Adrenal gland (tissue), 12 donors: ENCODE data around the gene PNMT. TPM values are rescaled to one million over a fixed set of nuclear protein-coding genes. Genes with fewer than 3 reads are reported as not detected.

Experiments
- DNase-seq, 7 donors: peaks; one replicate each; pipeline ENCODE4 v3.0.0-alpha.2; 2019 to 2020
- H3K27ac ChIP-seq, 5 donors: fragments of 200-600 bp; sonication (generic) in 4 of 5; 1 replicate in 3 of 5; 2 replicates in 2 of 5; pipeline versions ENCODE4 v1.5.1 to v1.8.0; 2016 to 2020; ENCODE audit warnings: mild to moderate bottlenecking in 1 of 5
- H3K27me3 ChIP-seq: fragments of 200-600 bp; 2 replicates; pipeline ENCODE4 v1.8.0; 2021
- H3K36me3 ChIP-seq, 2 donors: fragments of 200-600 bp; replicated peaks in 1 of 2; 1 replicate in 1 of 2; 2 replicates in 1 of 2; pipeline versions ENCODE4 v1.5.1 to v1.8.0; 2018 to 2022
- H3K4me1 ChIP-seq, 2 donors: fragments of 200-600 bp; replicated peaks in 1 of 2; 1 replicate in 1 of 2; 2 replicates in 1 of 2; pipeline versions ENCODE4 v1.5.1 to v1.8.0; 2018 to 2021
- H3K4me3 ChIP-seq, 4 donors: fragments of 200-600 bp; sonication (generic) in 3 of 4; one replicate each; pipeline ENCODE4 v1.5.1; 2016 to 2018
- H3K9me3 ChIP-seq, 3 donors: fragments of 200-600 bp; sonication (generic) in 1 of 3; replicated peaks in 1 of 3; 1 replicate in 2 of 3; 2 replicates in 1 of 3; pipeline versions ENCODE4 v1.5.1 to v1.8.0; 2016 to 2021
- POLR2A ChIP-seq, 2 donors: fragments of 450-650 bp; IDR thresholded peaks; one replicate each; pipeline ENCODE4 v1.6.1; 2017; ENCODE audit warnings: antibody characterized with exemption in 2 of 2, mild to moderate bottlenecking in 2 of 2, moderate library complexity in 1 of 2
- WGBS, 4 donors: extraction: QIAGEN DNeasy Blood & Tissue Kit in 2 of 4; methylation state at CpG; one replicate each; pipeline versions ENCODE4 v1.1.5 to v1.1.7; 2013 to 2017; 5-methylcytosine and 5-hydroxymethylcytosine counted together
- intact Hi-C, 2 donors: fragments of 100-400 bp; cut with DNase I; formaldehyde crosslinking; loops; one replicate each; pipeline versions ENCODE4 v1.14.1 to v1.15.0; 2022 to 2023
- polyA plus RNA-seq, 3 donors: library from polyadenylated mRNA; stranded (reverse); fragments of 200-250 nt in 2 of 3; fragments of 350-450 nt in 1 of 3; fragmentation: Illumina TruSeq in 1 of 3; extraction: RNeasy Lipid Tissue Mini Kit (QIAGEN cat#74804) in 1 of 3; gene quantifications; one replicate each; pipeline ENCODE4 v1.2.3, GENCODE V29; 2013 to 2014
- total RNA-seq, 9 donors: library from RNA; depleted of rRNA in 4 of 9; stranded (reverse); fragments of >200 nt in 4 of 9; fragments of 120-200 nt in 1 of 9; fragmentation: NEBNext Ultra II Directional in 1 of 9; extraction: Animal tissue kit (Norgen Biotek cat#: 25700) in 1 of 9; gene quantifications; one replicate each; pipeline versions ENCODE4 v1.1.0 to v1.2.4, GENCODE V29; 2013 to 2023
- TF ChIP-seq, protein P1 (sequence below), 6 experiments: fragments of 450-650 bp in 4 of 6; fragments of 200-600 bp in 2 of 6; sonication (generic) in 1 of 6; IDR thresholded peaks; 1 replicate in 5 of 6; 2 replicates in 1 of 6; pipeline versions ENCODE4 v1.5.1 to v1.8.0; 2016 to 2021; ENCODE audit warnings: antibody characterized with exemption in 6 of 6, mild to moderate bottlenecking in 2 of 6, moderate library complexity in 1 of 6
- donor health status: healthy with polysubstance abuse.
- donor health status: Bipolar disorder and iron deficiency.
- donor health status: DM: yes; HTN: yes; CAD: no.
- donor health status: DM: no; HTN: no; CAD: no.
- donor health status: DM: no; HTN: no; CAD: no.
- donor health status: DM: yes; HTN: yes; CAD: no.

The PNMT gene
- total and polyA plus RNA-seq, 12 donors = 0.47 to 593 (median 121) TPM; not detected in 1

DNA sequence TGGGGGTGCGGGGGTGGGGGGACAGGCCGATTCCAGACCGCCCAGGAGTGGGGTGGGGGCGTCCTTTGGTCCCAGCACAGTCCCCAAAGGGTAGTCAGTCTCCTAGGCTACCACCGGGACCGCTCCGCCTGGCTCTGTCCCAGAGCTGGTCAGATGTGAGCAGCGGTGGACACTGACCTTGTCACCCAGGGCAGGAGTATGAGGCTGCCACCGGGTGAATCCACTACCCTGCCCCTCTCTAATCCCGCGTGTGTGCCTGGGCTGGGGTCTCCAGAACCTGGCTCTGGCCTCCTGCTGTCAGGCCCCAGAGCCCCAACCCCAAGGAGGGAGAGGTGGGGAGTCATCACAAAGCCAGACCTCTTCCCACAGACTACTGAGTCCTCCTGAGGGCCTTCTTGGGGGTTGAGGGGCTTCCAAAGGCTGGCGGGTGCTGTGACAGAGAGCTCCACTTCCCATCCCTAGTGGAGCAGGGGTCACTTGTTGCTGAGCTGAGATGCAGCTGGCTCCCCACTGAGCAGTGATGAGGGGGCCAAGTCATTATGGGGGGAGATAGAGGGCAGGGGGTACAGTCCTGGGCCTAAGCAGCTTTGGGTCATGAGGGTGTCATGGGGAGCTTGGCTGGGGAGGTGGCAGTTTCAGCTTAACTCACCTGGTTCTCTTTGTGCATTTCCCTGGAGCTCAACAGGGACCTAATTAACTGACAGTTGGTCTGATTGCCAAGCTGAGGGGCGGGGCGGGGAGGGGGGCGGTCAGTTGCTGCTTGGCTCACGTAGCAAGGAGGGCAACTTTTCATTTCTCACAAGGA lies 40.3 kb upstream of the PNMT start:
- Histone ChIP-seq H3K27ac (peak overlapping the region in 1 of 5 donors; percentile 47), H3K36me3 (no peaks in the 10 kb centered on the region), H3K9me3 (no peaks in the 10 kb centered on the region), H3K4me1 (peaks cover 16 to 22% of the 10 kb centered on the region in 2 donors), H3K27me3 (peaks cover 13% of the 10 kb centered on the region), H3K4me3 (no peak overlapping the region)
- 46 to 88% (median 62%) methylated on average over 4 to 16 of the region's 16 CpGs for WGBS, 4 donors
- intact Hi-C loops = loop anchor here in 1 of 2 donors (5.0 kb wide), 1 partner anchor 124 kb away; no protein-coding TSS in a partner anchor
- peak in 1 of 7 donors; percentile 42 for DNase-seq
- TF ChIP-seq POLR2A (IDR thresholded peaks at IDR 0.05) = no peak
- TF ChIP-seq, protein P1, sequence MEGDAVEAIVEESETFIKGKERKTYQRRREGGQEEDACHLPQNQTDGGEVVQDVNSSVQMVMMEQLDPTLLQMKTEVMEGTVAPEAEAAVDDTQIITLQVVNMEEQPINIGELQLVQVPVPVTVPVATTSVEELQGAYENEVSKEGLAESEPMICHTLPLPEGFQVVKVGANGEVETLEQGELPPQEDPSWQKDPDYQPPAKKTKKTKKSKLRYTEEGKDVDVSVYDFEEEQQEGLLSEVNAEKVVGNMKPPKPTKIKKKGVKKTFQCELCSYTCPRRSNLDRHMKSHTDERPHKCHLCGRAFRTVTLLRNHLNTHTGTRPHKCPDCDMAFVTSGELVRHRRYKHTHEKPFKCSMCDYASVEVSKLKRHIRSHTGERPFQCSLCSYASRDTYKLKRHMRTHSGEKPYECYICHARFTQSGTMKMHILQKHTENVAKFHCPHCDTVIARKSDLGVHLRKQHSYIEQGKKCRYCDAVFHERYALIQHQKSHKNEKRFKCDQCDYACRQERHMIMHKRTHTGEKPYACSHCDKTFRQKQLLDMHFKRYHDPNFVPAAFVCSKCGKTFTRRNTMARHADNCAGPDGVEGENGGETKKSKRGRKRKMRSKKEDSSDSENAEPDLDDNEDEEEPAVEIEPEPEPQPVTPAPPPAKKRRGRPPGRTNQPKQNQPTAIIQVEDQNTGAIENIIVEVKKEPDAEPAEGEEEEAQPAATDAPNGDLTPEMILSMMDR (IDR thresholded peaks at IDR 0.05) = no peak

- Histone ChIP-seq H3K36me3 (no peaks in the 10 kb centered on the region), H3K27ac (no peak overlapping the region), H3K27me3 (peaks cover 13% of the 10 kb centered on the region), H3K4me1 (peaks cover 17 to 20% of the 10 kb centered on the region in 2 donors), H3K9me3 (no peaks in the 10 kb centered on the region), H3K4me3 (no peak overlapping the region)
- WGBS, 4 donors = 69 to 78% (median 74%) methylated on average over 9 to 10 of the region's 10 CpGs
- TF ChIP-seq, protein P1 (IDR thresholded peaks at IDR 0.05) = no peak
- no peak for TF ChIP-seq POLR2A (IDR thresholded peaks at IDR 0.05)
- no peak for DNase-seq
- intact Hi-C loops = loop anchor here in 1 of 2 donors (5.0 kb wide), 1 partner anchor 123 kb away; no protein-coding TSS in a partner anchor
These were observed 39.4 kb upstream of the PNMT start for GRCh38 chr17:39628655-39629493.

DNA sequence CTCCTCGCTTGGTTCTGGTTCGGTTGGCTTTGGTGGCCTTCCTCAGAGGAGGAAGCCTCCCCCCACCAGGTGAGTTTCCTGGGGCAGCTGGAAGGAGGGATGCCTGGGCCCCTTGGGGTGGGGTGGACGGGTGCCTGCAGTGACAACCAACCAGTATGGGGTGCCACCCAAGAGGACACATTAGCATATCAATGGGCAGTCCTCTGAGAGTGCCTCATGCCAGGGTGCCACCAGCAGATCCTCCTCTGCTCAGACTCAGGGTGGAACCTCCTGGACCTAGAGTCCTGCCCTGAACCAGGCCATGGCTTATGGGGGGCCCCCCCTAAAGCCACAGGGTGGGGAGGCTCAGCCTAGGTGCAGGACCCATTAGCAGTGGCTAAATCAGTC lies 38.8 kb upstream of the PNMT start:
- Histone ChIP-seq H3K4me3 (no peak overlapping the region), H3K36me3 (no peaks in the 10 kb centered on the region), H3K4me1 (peaks cover 17 to 25% of the 10 kb centered on the region in 2 donors), H3K9me3 (no peaks in the 10 kb centered on the region), H3K27ac (no peak overlapping the region), H3K27me3 (peaks cover 13% of the 10 kb centered on the region)
- no peak for DNase-seq
- 73 to 87% (median 78%) methylated on average over 3 of the region's 3 CpGs for WGBS, 4 donors
- intact Hi-C loops = loop anchor here in 1 of 2 donors (5.0 kb wide), 1 partner anchor 123 kb away; no protein-coding TSS in a partner anchor
- TF ChIP-seq POLR2A (IDR thresholded peaks at IDR 0.05) = no peak
- TF ChIP-seq, protein P1 (IDR thresholded peaks at IDR 0.05) = no peak

GRCh38 chr17:39629898-39630297 lies 38.4 kb upstream of the PNMT start:
- no peak for DNase-seq
- intact Hi-C loops = loop anchor here in 1 of 2 donors (5.0 kb wide), 1 partner anchor 122 kb away; no protein-coding TSS in a partner anchor
- Histone ChIP-seq H3K4me3 (no peak overlapping the region), H3K9me3 (no peaks in the 10 kb centered on the region), H3K27ac (no peak overlapping the region), H3K4me1 (peaks cover 17 to 28% of the 10 kb centered on the region in 2 donors), H3K36me3 (no peaks in the 10 kb centered on the region), H3K27me3 (peaks cover 9% of the 10 kb centered on the region)
- TF ChIP-seq, protein P1 (IDR thresholded peaks at IDR 0.05) = no peak
- TF ChIP-seq POLR2A (IDR thresholded peaks at IDR 0.05) = no peak
- WGBS, 4 donors = 80 to 87% (median 84%) methylated on average over 9 to 12 of the region's 12 CpGs
